ENCODE data around the gene PPM1E. TPM values are rescaled to one million over a fixed set of nuclear protein-coding genes. Genes with fewer than 3 reads are reported as not detected.

PPM1E gene
- total RNA-seq, 2 experiments from 2014 or later = 0.19 to 0.40 TPM

- peaks cover 4% of the 10 kb centered on the region for H3K4me1 ChIP-seq (ENCODE audit: insufficient read depth, low read length, poor library complexity, severe bottlenecking)
- no peak overlapping the region for H3K4me2 ChIP-seq (ENCODE audit: low read length)
- no TSS peak for BruUV-seq (replicated peaks)
- CTCF ChIA-PET (ENCODE audit: unreplicated experiment) = no interaction called here
- H3K4me3 ChIP-seq (ENCODE audit: low read depth, low read length, poor library complexity, severe bottlenecking) = no peak overlapping the region
- H3K9me2 ChIP-seq (ENCODE audit: insufficient read depth, low read length) = no peaks in the 10 kb centered on the region
- TF ChIP-seq EZH2phosphoT487 (IDR thresholded peaks at IDR 0.05; ENCODE audit: borderline replicate concordance, low read depth, low read length) = no peak
- no peak for TF ChIP-seq CTCF (conservative IDR thresholded peaks at IDR 0.05; ENCODE audit: low read length)
- H2AFZ ChIP-seq (ENCODE audit: low read length) = no peak overlapping the region
- H3K27ac ChIP-seq (ENCODE audit: low read depth, low read length, poor library complexity, severe bottlenecking) = no peak overlapping the region
- H3K36me3 ChIP-seq (ENCODE audit: insufficient read depth, low read length) = no peaks in the 10 kb centered on the region
- no peaks in the 10 kb centered on the region for H3K9me3 ChIP-seq (ENCODE audit: low read length)
- H4K20me1 ChIP-seq (ENCODE audit: insufficient read depth, low read length) = no peaks in the 10 kb centered on the region
- DNase-seq (ENCODE audit: low spot score) = no peak
- POLR2A ChIA-PET = interaction anchor here (0.6 to 1.1 kb wide), 3 partner anchors 60 to 995 kb away, joined by 3 to 5 read pairs (median 3); partner anchors contain the start of gene RNFT1
- no peaks in the 10 kb centered on the region for H3K79me2 ChIP-seq (ENCODE audit: insufficient read depth, low read depth, low read length)
- intact Hi-C loops (cut with micrococcal nuclease; ENCODE audit: unreplicated experiment) = no loop called here
These were observed 213.5 kb downstream of the PPM1E start for GRCh38 chr17:58969156-58969555.

GRCh38 chr17:58969612-58970011, 214.0 kb downstream of the PPM1E start:
- ChIA-PET CTCF (ENCODE audit: unreplicated experiment) (no interaction called here), POLR2A (interaction anchor here (0.6 to 0.7 kb wide), 2 partner anchors 60 to 995 kb away, joined by 3 to 5 read pairs; partner anchors contain the start of gene RNFT1)
- Histone ChIP-seq H3K79me2 (ENCODE audit: insufficient read depth, low read depth, low read length) (no peaks in the 10 kb centered on the region), H3K4me2 (ENCODE audit: low read length) (no peak overlapping the region), H3K27ac (ENCODE audit: low read depth, low read length, poor library complexity, severe bottlenecking) (no peak overlapping the region), H2AFZ (ENCODE audit: low read length) (no peak overlapping the region), H3K9me3 (ENCODE audit: low read length) (no peaks in the 10 kb centered on the region), H4K20me1 (ENCODE audit: insufficient read depth, low read length) (no peaks in the 10 kb centered on the region), H3K36me3 (ENCODE audit: insufficient read depth, low read length) (no peaks in the 10 kb centered on the region), H3K4me1 (ENCODE audit: insufficient read depth, low read length, poor library complexity, severe bottlenecking) (peaks cover 9% of the 10 kb centered on the region), H3K4me3 (ENCODE audit: low read depth, low read length, poor library complexity, severe bottlenecking) (no peak overlapping the region), H3K9me2 (ENCODE audit: insufficient read depth, low read length) (no peaks in the 10 kb centered on the region)
- intact Hi-C loops (cut with micrococcal nuclease; ENCODE audit: unreplicated experiment) = no loop called here
- DNase-seq (ENCODE audit: low spot score) = no peak
- no TSS peak for BruUV-seq (replicated peaks)
- no peak for TF ChIP-seq EZH2phosphoT487 (IDR thresholded peaks at IDR 0.05; ENCODE audit: borderline replicate concordance, low read depth, low read length)
- no peak for TF ChIP-seq CTCF (conservative IDR thresholded peaks at IDR 0.05; ENCODE audit: low read length)

- intact Hi-C loops (cut with micrococcal nuclease; ENCODE audit: unreplicated experiment) = no loop called here
- no TSS peak for BruUV-seq (replicated peaks)
These were observed 215.2 kb downstream of the PPM1E start for GRCh38 chr17:58970609-58971450.

More at GRCh38 chr17:58970609-58971450, 215.2 kb downstream of the PPM1E start:
- H3K36me3 ChIP-seq (ENCODE audit: insufficient read depth, low read length) = no peaks in the 10 kb centered on the region
- no peak overlapping the region for H3K27ac ChIP-seq (ENCODE audit: low read depth, low read length, poor library complexity, severe bottlenecking)
- TF ChIP-seq EZH2phosphoT487 (IDR thresholded peaks at IDR 0.05; ENCODE audit: borderline replicate concordance, low read depth, low read length) (no peak), CTCF (conservative IDR thresholded peaks at IDR 0.05; ENCODE audit: low read length) (no peak)
- H3K9me2 ChIP-seq (ENCODE audit: insufficient read depth, low read length) = no peaks in the 10 kb centered on the region
- DNase-seq (ENCODE audit: low spot score) = no peak
- H3K4me2 ChIP-seq (ENCODE audit: low read length) = no peak overlapping the region
- H3K9me3 ChIP-seq (ENCODE audit: low read length) = no peaks in the 10 kb centered on the region
- ChIA-PET CTCF (ENCODE audit: unreplicated experiment) (no interaction called here), POLR2A (interaction anchor here (0.5 to 1.0 kb wide), 3 partner anchors 7 to 353 kb away, joined by 3 to 4 read pairs (median 4); no protein-coding TSS in a partner anchor)
- no peaks in the 10 kb centered on the region for H3K79me2 ChIP-seq (ENCODE audit: insufficient read depth, low read depth, low read length)
- no peak overlapping the region for H2AFZ ChIP-seq (ENCODE audit: low read length)
- peaks cover 10% of the 10 kb centered on the region for H3K4me1 ChIP-seq (ENCODE audit: insufficient read depth, low read length, poor library complexity, severe bottlenecking)
- no peak overlapping the region for H3K4me3 ChIP-seq (ENCODE audit: low read depth, low read length, poor library complexity, severe bottlenecking)
- no peaks in the 10 kb centered on the region for H4K20me1 ChIP-seq (ENCODE audit: insufficient read depth, low read length)
